EH (cell line): ENCODE measurements around the gene MED14.

Source experiments
- DNase-seq: peaks from one replicate; pipeline ENCODE4 v3.0.0-alpha.2; 2015; ENCODE audit warnings: low read depth

The MED14 gene

DNA sequence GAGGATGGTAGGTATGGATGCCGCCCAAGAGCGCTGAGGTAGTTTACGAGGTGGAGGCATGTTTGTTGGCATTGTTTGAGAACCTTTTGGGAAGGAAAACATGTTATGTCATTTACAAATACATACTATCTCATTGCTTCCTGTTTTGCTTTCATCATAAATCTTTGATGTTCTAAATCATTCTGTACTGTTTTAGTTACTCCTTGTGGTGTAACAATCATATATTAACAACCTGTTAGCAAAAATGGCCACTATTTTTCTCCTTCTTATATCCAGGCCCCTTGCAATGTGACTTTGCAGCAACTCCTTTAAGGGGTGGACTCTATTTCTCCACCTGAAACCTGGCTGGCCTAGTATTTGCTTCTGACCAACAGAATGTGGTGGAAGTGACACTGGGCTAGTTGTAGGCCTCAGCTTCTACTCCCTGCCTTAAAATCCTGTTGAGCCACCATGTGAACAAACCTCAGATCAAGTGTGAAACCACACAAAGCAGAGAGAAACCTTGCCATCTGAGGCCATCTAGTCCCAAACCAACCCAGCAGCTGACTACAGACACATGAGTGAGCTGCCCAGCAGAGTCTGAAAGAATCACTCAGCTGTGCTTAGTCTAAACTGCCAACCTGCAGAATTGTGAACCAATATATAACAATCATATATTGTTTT, 72.1 kb downstream of the MED14 start:
- DNase-seq, result no peak

DNA sequence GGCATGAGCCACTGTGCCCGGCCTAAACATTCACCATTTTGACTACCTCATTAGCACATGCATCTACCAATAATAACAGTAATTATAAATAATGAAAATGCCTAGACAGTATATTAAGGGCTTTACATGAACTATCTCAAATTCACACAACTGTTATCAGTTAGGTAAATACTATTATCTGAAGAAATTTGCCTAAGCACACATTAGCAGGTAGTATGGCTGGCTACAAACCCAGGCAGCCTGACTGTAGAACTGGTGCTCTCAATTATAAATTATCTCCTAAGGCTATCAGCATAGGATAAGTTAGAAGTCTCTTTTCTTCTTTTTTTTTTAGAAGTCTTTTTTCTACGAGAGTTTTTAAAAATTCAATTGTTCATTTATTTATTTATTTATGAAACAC, 73.9 kb downstream of the MED14 start:
- no peak for DNase-seq

DNA sequence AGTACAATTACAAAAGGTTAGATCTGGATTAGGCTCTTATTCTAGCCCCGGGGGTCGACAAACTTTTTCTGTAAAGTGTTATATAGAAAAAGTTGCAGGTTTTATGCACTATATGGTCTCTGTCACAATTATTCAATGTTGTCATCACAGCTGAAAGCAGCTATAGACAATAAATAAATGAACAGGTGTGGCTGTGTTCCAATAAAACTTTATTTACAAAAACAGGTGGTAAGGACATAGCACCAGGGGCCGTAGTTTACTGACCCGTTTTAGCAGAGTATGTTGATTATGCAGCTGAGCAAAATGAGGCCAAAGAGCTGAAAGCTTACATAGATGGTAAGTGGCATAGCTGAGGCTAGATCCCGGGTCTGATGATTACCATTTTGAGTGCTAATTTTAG, 75.0 kb downstream of the MED14 start:
- DNase-seq, result no peak

DNA sequence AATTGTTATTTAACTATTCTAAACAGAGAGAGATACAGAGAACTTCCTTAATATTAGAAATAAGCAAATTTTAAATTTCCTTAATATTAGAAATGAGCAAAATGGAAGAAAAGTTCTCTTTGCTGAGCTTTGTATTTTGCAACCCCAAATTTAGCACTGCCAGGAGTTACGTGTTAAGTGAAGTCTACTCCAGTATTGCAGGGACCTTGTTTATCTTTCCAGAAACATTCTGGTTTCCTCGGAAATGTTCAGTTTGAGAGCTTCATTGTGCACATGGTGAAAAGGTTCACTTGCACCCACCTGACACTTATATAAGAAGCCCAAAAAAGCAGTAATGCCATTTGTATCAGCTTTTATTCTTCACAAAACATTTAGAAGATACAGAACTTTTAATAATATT, 81.8 kb downstream of the MED14 start:
- DNase-seq, result no peak

- DNase-seq, result no peak
Observed at GRCh38 chrX:40652664-40653063, 82.7 kb downstream of the MED14 start.

DNA sequence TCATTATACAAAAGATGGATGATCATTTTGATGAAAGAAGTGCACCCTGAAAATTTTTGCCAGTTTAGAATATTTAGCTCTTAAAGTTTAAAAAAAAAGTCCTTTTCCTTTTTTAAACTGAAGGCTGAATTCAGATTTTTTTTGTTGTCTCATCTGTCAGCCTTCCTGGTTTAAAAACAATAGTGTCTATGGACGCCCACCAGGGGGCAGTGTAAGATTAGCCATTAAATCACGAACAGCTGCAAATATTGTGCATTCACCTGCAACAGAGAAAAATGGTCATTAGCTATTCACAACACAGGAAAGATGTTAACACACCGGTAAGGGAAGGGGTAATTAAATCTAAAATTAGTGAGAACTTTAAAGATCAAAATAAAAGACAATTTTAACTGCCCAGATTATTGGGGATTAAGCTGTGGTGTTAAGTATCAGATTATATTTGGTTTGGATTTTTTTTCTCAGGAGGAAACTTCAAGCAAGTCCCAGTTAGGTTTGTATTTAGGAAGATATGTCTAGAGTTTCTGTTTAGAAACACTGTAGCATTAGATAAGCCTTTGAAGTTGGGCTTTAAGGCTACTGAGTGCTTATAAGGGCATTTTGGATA, 83.6 kb downstream of the MED14 start:
- peak; percentile 62 for DNase-seq

DNA sequence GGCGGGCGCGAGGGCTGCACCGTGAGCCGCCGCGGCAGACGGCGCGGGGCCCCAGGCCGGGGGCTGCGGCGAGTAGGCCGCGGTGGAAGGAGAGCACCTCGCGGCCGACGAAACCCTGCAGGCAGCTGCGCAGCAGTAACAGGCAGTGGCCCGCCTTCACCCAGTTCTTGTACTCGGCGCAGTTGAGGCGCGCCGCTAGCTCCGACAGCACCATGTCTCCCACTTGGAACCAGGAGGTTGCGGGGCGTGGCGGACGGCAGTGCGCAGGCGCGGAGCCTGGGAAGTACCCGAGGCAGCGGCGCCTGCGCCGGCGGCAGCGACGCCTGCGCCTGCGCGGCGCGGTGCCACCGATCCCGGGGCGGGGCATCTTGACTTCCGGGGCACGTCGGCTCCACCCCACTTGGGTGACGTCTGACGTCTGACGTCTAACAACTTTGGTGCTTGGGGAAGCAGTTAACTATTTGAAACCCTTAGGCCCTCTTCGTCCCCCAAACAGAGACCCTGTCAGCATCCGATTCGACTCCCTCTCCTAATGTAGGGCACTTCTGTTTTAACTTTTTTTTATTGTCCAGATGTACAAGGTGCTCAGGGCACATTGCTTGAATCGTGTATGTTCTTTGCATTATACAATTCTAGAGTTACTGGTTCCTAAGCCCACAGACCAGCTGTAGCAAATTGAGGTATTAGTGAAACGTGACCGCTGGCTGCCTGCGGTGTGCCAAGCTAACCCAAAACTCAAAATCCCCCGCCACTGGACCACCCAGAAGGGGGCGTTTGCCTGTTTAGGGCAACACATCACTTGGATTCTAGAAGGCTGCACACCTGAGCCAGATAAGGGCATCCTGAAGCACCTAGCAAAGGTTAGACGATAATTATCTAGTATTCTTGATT, 87.8 kb downstream of the MED14 start, which contains the start of gene CXorf38:
Gene CXorf38 (minus strand): TSS at position 255 of the 891 bp plus-strand sequence. CDS start 41 bp downstream, at position 214.
- peak; percentile 88 for DNase-seq

DNA sequence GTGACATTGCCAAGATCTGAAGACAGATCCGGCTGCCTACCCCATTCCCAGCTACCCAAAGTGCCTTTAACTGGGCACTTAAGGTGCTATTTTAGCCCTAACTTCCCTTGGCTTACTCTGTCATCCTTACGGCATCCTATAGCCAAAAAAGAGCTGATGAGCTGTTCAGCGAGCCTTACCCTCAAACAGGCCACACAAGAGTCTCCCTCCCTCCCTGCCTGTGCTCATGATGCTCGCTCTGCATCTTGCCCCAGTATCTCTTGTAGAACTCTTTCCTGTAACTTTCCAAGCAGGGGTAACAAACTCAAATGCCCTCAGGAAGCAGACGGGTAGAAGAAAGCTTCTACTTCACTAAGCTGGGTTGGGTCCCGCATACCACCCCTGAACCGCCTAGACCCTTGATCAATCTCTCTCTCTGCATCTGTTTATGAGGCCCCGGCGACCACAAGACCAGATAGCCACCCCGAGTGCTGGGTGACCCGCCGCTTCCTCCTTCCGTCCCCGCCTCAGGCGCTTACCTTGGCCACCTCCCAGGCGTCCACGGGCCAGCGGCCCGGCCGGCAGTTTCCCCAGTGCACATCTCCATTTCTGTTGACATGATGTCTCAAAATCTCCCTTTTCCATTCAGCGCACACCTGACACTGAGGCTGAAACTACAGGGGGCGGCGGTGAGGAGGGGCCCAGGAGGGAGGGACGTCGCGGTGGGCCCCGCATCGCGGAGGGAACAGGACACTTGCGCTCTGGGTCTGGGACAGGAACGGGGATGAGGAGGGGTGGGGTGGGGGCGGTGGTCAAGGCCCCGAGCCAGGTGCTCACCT, 88.6 kb downstream of the MED14 start:
- peak; percentile 54 for DNase-seq

DNA sequence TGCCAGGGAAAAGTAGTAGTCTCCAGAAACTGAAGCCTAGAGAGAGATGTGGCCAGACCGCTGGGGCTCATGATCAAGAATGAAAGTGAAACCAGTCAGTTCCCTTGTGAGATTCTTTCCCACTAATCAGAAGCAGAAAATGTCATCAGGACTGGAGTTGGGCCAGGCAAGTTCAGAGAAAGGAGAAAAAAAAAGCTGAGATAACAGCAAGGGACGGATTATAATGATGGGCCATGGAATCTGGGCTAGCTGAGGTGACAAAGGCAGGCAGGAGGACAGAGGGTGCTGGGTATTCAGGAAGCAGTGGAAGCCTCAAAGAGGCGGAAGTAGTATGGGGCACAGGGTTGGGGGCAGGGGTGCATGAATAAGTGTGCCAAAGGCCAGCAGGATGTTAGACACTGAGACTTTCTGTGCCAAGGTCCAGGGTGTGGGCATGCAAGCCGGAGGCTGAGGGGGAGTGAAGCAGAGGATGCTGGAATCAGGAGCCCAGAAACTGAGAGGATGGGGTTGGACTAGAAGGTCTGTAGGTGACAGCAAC, 90.5 kb downstream of the MED14 start:
- DNase-seq, result peak; percentile 81

DNA sequence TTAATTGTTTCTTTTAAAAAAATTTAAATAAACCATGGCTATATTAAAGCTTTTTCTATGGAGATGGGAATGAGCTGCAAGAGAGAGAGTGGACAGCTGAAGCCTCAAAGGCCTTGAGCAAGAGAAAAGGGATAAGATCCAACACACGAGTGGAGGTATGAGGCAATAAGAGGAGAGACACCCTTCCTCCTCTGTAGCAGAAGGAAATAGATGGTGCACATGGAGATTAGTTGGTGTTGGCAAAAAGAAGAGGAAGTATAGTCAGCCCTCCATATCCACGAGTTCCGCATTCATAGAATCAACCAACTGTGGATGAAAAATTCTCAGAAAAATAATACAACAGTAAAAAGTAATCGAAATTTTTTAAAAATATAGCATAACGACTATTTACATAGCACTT, 91.2 kb downstream of the MED14 start:
- DNase-seq, result peak; percentile 39

DNA sequence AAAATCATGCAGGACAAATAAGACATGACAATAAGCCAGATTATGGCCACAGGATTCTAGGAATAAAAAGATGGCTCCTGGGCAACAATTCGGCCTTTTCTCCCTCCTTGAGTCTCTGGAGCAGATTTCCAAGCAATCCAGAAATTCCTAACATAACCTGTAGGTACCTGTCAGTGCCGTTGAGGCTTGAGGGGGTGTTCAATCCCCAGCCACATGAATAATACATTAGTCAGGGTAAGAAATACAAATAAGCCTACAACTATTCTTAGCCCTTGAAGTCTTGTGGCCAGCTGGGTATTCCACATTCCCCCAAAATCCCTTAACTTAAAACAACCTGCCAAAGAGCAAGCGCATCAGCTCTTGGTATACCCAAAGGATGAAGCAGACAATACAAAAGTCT, 97.7 kb downstream of the MED14 start:
- DNase-seq, result no peak

GRCh38 chrX:40632199-40632598, 103.1 kb downstream of the MED14 start:
- DNase-seq, result no peak

DNA sequence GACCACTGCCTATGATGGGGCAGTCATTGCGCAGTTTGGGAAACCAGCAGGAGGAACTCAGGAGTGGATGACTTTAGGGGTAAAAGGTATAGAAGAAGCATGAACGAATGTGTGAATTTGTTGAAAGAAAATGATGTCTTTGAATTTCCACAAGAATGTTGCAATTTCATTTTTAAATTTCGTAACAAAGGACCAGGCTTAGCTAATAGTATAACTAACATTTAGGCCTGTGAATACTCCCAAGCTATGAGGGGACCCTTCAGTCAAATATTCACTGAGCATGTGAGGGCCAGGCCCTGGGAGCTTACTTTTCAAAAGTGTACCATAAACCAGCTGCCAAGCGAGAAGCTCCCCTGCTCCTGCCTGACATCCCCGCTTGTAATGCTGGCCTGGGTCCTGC, 106.8 kb downstream of the MED14 start:
- DNase-seq, result no peak

- DNase-seq, result no peak
Observed at GRCh38 chrX:40625294-40625693, 110.0 kb downstream of the MED14 start.

- DNase-seq, result no peak
Observed at GRCh38 chrX:40623665-40624064, 111.7 kb downstream of the MED14 start.

- no peak for DNase-seq
Observed at GRCh38 chrX:40623139-40623536, 112.2 kb downstream of the MED14 start, which contains the start of gene MPC1L. MPC1L (plus strand) TSS chrX:40623428; CDS start chrX:40623566, 138 bp downstream.

GRCh38 chrX:40622479-40623138, 112.7 kb downstream of the MED14 start:
- DNase-seq, result no peak

DNA sequence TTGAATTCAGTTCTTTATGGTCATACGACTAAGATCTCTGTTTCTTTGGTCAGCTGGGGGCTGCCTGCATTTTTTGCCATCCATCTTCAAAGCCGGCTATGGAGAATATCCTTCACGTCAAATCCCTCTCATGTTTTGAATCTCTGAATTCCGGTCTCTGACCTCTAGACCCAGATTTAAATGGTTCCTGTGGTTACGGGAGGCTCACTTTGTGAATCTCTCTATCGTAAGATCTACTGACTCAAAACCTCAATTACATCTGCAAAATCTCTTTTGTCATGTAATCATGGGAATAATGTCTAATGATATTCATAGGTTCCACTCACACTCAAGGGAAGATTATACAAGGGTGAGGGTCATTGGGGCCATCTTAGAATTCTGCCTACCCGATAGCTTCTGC, 117.8 kb downstream of the MED14 start:
- no peak for DNase-seq

GRCh38 chrX:40615976-40616375, 119.4 kb downstream of the MED14 start:
- DNase-seq, result no peak

DNA sequence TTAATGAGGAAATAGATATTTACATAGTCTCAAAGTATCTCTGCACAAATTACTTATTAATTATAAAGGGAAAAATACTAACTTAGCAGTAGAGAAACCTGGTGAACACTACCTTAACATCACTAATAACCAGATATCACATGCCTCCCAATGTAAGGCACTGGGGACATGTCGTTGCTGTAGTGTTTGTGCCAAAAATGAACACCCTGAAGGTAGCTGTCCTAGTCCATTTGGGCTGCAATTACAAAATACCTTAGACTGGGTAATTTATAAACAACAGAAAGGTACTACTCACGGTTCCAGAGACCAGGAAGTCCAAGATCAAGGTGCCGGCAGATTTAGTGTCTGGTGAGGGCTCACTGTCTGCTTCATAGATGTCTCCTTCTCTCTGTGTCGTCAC, 122.8 kb downstream of the MED14 start:
- no peak for DNase-seq

DNA sequence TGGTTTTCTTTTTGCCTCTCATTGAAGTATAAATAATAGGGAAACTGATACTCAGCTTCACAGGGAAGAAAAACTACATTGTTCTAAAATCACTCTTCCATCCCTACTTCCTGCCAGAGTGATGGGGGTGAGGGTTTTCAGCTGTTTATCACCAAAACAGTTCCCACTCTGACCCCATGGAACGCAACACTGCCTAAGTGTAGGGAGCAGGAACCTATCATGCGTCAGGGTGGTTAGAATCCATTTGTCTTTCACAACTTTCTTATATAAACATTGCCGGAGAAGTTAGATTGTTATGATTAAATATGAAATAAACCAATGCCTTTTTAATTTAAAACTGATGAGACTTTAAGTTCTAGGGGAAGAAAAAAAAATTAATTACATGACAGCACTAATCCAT, 128.0 kb downstream of the MED14 start:
- DNase-seq, result no peak
